Mesothelial cell of epicardium (in vitro differentiated cells): ENCODE data around the gene TMEM108. TPM values are rescaled to one million over a fixed set of nuclear protein-coding genes. Genes with fewer than 3 reads are reported as not detected.

ENCODE experiments used
- DNase-seq, 2 experiments: peaks; one replicate each; pipeline ENCODE4 v3.0.0; 2021; ENCODE audit warnings: low spot score in 2 of 2; ENCODE audit not compliant: unreplicated experiment in 2 of 2
- H3K27ac Mint-ChIP-seq: 2 replicates; pipeline ENCODE4 v1.8.0; 2021; ENCODE audit warnings: mixed read lengths
- H3K27me3 Mint-ChIP-seq: 2 replicates; pipeline ENCODE4 v1.8.0; 2021; ENCODE audit warnings: low read depth, mixed read lengths
- H3K36me3 Mint-ChIP-seq: 2 replicates; pipeline ENCODE4 v1.8.0; 2021; ENCODE audit warnings: mixed read lengths
- H3K4me1 Mint-ChIP-seq: 2 replicates; pipeline ENCODE4 v1.8.0; 2021; ENCODE audit warnings: mixed read lengths
- H3K4me3 Mint-ChIP-seq: 2 replicates; pipeline ENCODE4 v1.8.0; 2021; ENCODE audit warnings: mild to moderate bottlenecking, moderate library complexity, mixed read lengths
- H3K9me3 Mint-ChIP-seq: 2 replicates; pipeline ENCODE4 v1.8.0; 2021; ENCODE audit warnings: mixed read lengths
- total RNA-seq: library from RNA; stranded (reverse); gene quantifications from 3 replicates; pipeline ENCODE4 v1.2.1, GENCODE V29; 2021
- TF ChIP-seq, protein P1 (sequence below): fragments of 200-600 bp; sonication (generic); IDR thresholded peaks from one replicate; pipeline ENCODE4 v1.5.0; 2021; ENCODE audit warnings: antibody characterized with exemption; ENCODE audit not compliant: unreplicated experiment

Gene TMEM108
- total RNA-seq, 1 donor from 2014 or later, result 17.3 TPM

DNA sequence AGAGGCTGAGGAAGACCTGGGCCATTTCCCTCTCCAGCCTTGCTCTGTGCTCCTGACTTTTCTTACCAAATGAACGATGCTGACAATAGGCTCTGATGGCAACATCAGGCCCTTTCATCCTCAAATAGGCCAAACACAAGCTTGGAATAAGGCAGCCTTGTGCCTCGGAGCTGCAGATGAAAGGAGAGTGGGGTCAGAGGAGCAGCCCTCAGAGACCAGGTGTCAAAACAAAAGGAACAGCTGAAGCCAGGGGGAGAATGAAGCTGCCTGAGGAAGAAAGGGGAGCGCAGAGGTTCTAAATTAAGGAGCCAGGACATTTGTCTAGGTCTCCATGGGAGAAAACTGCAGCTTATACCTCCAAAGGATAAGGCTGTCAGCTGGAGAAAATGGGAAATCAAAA, 366.7 kb downstream of the TMEM108 start:
- no peaks in the 10 kb centered on the region for H3K27me3 Mint-ChIP-seq
- TF ChIP-seq, protein P1, sequence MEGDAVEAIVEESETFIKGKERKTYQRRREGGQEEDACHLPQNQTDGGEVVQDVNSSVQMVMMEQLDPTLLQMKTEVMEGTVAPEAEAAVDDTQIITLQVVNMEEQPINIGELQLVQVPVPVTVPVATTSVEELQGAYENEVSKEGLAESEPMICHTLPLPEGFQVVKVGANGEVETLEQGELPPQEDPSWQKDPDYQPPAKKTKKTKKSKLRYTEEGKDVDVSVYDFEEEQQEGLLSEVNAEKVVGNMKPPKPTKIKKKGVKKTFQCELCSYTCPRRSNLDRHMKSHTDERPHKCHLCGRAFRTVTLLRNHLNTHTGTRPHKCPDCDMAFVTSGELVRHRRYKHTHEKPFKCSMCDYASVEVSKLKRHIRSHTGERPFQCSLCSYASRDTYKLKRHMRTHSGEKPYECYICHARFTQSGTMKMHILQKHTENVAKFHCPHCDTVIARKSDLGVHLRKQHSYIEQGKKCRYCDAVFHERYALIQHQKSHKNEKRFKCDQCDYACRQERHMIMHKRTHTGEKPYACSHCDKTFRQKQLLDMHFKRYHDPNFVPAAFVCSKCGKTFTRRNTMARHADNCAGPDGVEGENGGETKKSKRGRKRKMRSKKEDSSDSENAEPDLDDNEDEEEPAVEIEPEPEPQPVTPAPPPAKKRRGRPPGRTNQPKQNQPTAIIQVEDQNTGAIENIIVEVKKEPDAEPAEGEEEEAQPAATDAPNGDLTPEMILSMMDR, result no peak
- DNase-seq, result no peak
- no peaks in the 10 kb centered on the region for H3K4me1 Mint-ChIP-seq
- no peak overlapping the region for H3K4me3 Mint-ChIP-seq
- H3K9me3 Mint-ChIP-seq, result no peaks in the 10 kb centered on the region
- H3K36me3 Mint-ChIP-seq, result no peaks in the 10 kb centered on the region
- H3K27ac Mint-ChIP-seq, result no peak overlapping the region

DNA sequence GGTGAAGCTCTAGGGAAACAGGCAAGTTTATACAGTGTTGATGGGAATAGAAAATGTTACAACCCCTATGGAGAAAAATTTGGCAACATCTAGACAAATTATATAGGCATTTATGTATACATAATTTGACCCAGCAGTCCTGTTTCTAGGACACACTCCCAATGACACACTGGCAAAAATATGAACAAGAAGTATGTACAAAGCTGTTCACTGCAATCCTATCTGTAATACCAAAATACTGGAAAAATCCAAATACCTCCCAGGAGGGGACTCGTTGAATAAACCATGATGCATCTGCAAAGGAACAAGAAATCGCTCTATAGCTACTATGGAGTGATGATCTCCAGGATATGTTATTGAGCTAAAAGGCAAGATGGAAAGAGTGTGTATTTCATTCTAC, 370.2 kb downstream of the TMEM108 start:
- Mint-ChIP-seq H3K4me1 (peaks cover 7% of the 10 kb centered on the region), H3K27me3 (peaks cover 5% of the 10 kb centered on the region), H3K4me3 (no peak overlapping the region), H3K36me3 (no peaks in the 10 kb centered on the region), H3K9me3 (no peaks in the 10 kb centered on the region), H3K27ac (no peak overlapping the region)
- TF ChIP-seq, protein P1, result no peak
- DNase-seq, result no peak

DNA sequence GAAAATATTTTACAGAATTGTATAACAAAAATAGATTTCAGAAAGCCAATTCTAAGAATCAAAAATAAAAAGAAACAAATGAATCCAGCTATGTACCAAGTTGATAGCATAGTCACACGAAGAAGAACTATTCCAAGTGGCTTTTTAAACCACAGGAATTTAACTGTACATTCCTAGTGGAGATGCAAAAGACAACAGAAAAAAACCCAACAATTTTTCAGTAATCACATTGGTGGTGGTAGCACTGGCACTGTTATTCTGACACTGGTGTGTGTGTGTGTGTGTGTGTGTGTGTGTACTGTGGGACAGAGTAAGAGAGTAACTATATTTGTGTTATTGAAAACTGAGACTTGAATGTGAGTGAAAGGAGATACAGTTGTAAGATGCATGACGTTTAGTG, 370.8 kb downstream of the TMEM108 start:
- Mint-ChIP-seq H3K27me3 (peaks cover 5% of the 10 kb centered on the region), H3K36me3 (no peaks in the 10 kb centered on the region), H3K4me3 (no peak overlapping the region), H3K27ac (no peak overlapping the region), H3K4me1 (peaks cover 11% of the 10 kb centered on the region), H3K9me3 (no peaks in the 10 kb centered on the region)
- TF ChIP-seq, protein P1, result no peak
- DNase-seq, result no peak

DNA sequence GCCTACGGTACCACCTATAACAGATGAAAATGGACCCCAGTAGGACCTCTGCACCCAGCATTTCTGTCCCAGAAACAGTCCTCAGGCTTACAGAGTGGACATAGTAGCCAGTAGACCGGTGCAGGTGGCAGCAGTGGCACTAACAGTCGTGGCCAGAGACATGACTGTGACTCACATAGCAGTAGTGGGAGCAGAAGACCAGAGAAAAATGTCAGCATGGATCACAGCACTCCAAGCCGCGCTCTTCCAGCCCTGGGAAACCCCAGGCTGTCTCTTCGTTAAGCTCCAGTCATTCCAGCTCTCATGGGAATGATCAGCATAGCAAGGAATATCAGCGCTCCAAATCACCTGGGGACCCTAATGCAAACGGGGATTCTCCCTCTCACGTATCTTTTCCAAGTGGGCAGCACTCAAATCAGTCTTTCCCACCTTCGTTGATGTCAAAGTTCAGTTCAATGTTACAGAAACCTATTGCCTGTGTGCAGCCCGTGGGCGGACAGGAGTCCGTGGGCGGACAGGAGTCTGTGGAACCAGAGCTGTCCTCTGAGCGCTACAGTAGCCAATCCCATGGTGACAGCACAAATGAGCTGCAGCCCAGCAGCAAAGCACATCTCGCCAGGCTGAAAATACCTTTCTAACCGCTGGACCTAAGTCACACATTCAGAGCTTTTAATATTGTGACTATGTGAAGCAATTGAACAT, 372.2 kb downstream of the TMEM108 start:
- TF ChIP-seq, protein P1, result no peak

DNA sequence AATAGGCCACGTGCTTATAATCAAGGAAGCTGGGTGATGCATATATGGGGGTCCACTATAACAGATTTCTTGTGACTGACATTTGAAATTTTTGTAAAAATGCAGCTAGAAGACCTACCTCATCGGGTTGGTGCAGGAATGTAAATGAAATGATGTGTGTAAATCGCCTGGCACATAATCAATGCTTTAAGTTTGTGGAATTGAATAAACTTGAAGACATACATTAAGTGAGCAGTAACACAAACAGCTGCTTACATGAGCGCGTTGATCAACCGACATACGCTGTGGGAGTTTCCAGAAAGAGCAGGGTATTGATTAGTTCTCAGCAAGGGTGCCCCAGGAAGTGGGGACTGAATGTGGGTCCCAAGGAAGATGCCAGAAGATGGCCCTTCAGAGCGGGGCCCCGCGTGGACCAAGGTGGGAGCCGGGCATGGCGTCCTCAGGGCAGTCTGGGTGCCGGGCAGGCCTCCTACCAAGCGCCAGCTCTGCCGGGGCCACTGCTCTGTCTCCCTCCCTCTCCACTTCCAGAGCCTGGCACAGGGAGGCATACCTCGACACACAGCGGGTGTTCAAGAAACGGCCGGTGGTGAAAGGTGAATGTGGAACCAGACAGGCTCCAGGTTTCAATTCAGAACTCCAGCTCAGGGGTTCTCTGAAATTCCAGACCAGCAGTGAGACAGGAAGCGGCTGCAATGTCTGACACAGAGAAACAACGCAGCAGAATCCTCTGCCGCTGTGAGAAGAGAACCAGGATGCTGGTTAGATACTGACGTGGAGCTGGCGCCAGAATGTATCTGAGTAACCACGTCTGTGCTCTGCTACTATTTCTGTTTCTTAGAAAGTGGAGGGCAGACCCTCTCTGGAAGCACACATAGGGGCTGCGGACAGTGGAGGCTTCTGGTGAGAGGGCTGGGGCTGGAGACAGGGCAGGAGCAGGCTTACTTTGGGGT, 374.3 kb downstream of the TMEM108 start:
- Mint-ChIP-seq H3K9me3 (no peaks in the 10 kb centered on the region), H3K27me3 (peaks cover 5% of the 10 kb centered on the region), H3K4me3 (no peak overlapping the region), H3K36me3 (no peaks in the 10 kb centered on the region), H3K27ac (peak overlapping the region; percentile 72), H3K4me1 (peaks cover 11% of the 10 kb centered on the region)
- TF ChIP-seq, protein P1, result no peak
- DNase-seq, result no peak

More for the DNA sequence above, 372.2 kb downstream of the TMEM108 start:
- DNase-seq, result no peak
- H3K4me1 Mint-ChIP-seq, result peaks cover 11% of the 10 kb centered on the region
- peaks cover 5% of the 10 kb centered on the region for H3K27me3 Mint-ChIP-seq
- H3K27ac Mint-ChIP-seq, result no peak overlapping the region
- no peaks in the 10 kb centered on the region for H3K9me3 Mint-ChIP-seq
- no peaks in the 10 kb centered on the region for H3K36me3 Mint-ChIP-seq
- no peak overlapping the region for H3K4me3 Mint-ChIP-seq
